SU-DHL-6 (cell line): ENCODE measurements around the gene ADAMTS17.

ENCODE experiments used
- H2AFZ ChIP-seq: fragments of 200-600 bp; sonication (generic); 2 replicates; pipeline ENCODE4 v1.6.1; 2014; ENCODE audit warnings: low read depth, mild to moderate bottlenecking, moderate library complexity, mixed read lengths, antibody characterized with exemption, low read length; ENCODE audit not compliant: severe bottlenecking
- H3F3A ChIP-seq: fragments of 200-600 bp; shearing (Covaris generic); 2 replicates; pipeline ENCODE4 v1.6.0; 2016; ENCODE audit warnings: antibody characterized with exemption, mild to moderate bottlenecking; ENCODE audit not compliant: insufficient read depth
- H3K27ac ChIP-seq: fragments of 200-600 bp; sonication (generic); 2 replicates; pipeline ENCODE4 v1.5.1; 2016; ENCODE audit warnings: low read depth, mild to moderate bottlenecking, low read length, moderate library complexity, mixed read lengths
- H3K27me3 ChIP-seq: fragments of 200-600 bp; sonication (generic), shearing (Covaris generic); 2 replicates; pipeline ENCODE4 v1.6.0; 2014; ENCODE audit warnings: mild to moderate bottlenecking, low read length
- H3K36me3 ChIP-seq: fragments of 200-600 bp; sonication (generic); 2 replicates; pipeline ENCODE4 v1.6.1; 2014; ENCODE audit warnings: mild to moderate bottlenecking, low read length, mixed read lengths
- H3K4me2 ChIP-seq: fragments of 300-600, 200-600 bp; shearing (Covaris generic), sonication (generic); 2 replicates; pipeline ENCODE4 v1.6.0; 2014; ENCODE audit warnings: low read length, low read depth, mild to moderate bottlenecking; ENCODE audit not compliant: poor library complexity, severe bottlenecking
- H3K4me3 ChIP-seq: fragments of 200-600 bp; sonication (generic); 2 replicates; pipeline ENCODE4 v1.5.1; 2014; ENCODE audit warnings: antibody characterized with exemption, low read length, mild to moderate bottlenecking, mixed read lengths; ENCODE audit not compliant: insufficient read depth, poor library complexity, severe bottlenecking
- H3K79me2 ChIP-seq: fragments of 200-600 bp; sonication (generic); 2 replicates; pipeline ENCODE4 v1.6.1; 2014; ENCODE audit warnings: mild to moderate bottlenecking, low read length, moderate library complexity; ENCODE audit not compliant: insufficient read depth
- H3K9ac ChIP-seq: fragments of 200-600 bp; sonication (generic); 2 replicates; pipeline ENCODE4 v1.7.0; 2014; ENCODE audit warnings: mild to moderate bottlenecking, low read length
- H3K9me2 ChIP-seq: fragments of 200-600 bp; sonication (generic); replicated peaks from 2 replicates; pipeline ENCODE4 v1.6.1; 2014; ENCODE audit warnings: low read length; ENCODE audit not compliant: insufficient read depth
- H3K9me3 ChIP-seq: fragments of 200-600 bp; sonication (generic); 2 replicates; pipeline ENCODE4 v1.6.1; 2014; ENCODE audit warnings: low read length, mixed read lengths; ENCODE audit not compliant: insufficient read depth
- H4K20me1 ChIP-seq: fragments of 200-600 bp; sonication (generic); 2 replicates; pipeline ENCODE4 v1.6.1; 2014; ENCODE audit warnings: low read depth, mild to moderate bottlenecking, antibody characterized with exemption, low read length, moderate library complexity, mixed read lengths
- CTCF ChIP-seq: fragments of 200-600 bp; sonication (generic); IDR thresholded peaks from one replicate; pipeline ENCODE4 v1.5.1; 2017; ENCODE audit warnings: antibody characterized with exemption, mild to moderate bottlenecking, low read length, moderate library complexity; ENCODE audit not compliant: insufficient read depth, poor library complexity, severe bottlenecking
- EZH2phosphoT487 ChIP-seq: fragments of 200-600 bp; sonication (generic), shearing (Covaris generic); conservative IDR thresholded peaks from 2 replicates; pipeline ENCODE4 v1.6.1; 2018; ENCODE audit warnings: mild to moderate bottlenecking, antibody characterized with exemption, low read length, moderate library complexity, mixed read lengths

Gene ADAMTS17

GRCh38 chr15:100307241-100308212 is 34.2 kb downstream of the ADAMTS17 start:
- Histone ChIP-seq H3K9ac (no peak overlapping the region), H2AFZ (no peak overlapping the region), H3K79me2 (no peaks in the 10 kb centered on the region), H4K20me1 (no peaks in the 10 kb centered on the region), H3K9me2 (no peaks in the 10 kb centered on the region), H3K4me2 (no peak overlapping the region), H3K36me3 (no peaks in the 10 kb centered on the region), H3K9me3 (no peaks in the 10 kb centered on the region), H3K27ac (no peak overlapping the region), H3K27me3 (no peaks in the 10 kb centered on the region), H3F3A (no peaks in the 10 kb centered on the region), H3K4me3 (no peak overlapping the region)
- TF ChIP-seq CTCF, result no peak
- no peak for TF ChIP-seq EZH2phosphoT487

- Histone ChIP-seq H3K27ac (no peak overlapping the region), H3K9me2 (no peaks in the 10 kb centered on the region), H3K9me3 (no peaks in the 10 kb centered on the region), H4K20me1 (no peaks in the 10 kb centered on the region), H3K27me3 (no peaks in the 10 kb centered on the region), H2AFZ (no peak overlapping the region), H3F3A (no peaks in the 10 kb centered on the region), H3K4me2 (no peak overlapping the region), H3K4me3 (no peak overlapping the region), H3K79me2 (no peaks in the 10 kb centered on the region), H3K9ac (no peak overlapping the region), H3K36me3 (no peaks in the 10 kb centered on the region)
- no peak for TF ChIP-seq EZH2phosphoT487
- TF ChIP-seq CTCF, result no peak
Measured at GRCh38 chr15:100306098-100306497, 35.7 kb downstream of the ADAMTS17 start.

GRCh38 chr15:100301910-100302431 is 39.8 kb downstream of the ADAMTS17 start:
- no peaks in the 10 kb centered on the region for H3K36me3 ChIP-seq
- no peaks in the 10 kb centered on the region for H4K20me1 ChIP-seq
- H2AFZ ChIP-seq, result no peak overlapping the region
- no peak overlapping the region for H3K4me2 ChIP-seq
- H3K9me2 ChIP-seq, result no peaks in the 10 kb centered on the region
- H3K79me2 ChIP-seq, result no peaks in the 10 kb centered on the region
- H3K9me3 ChIP-seq, result no peaks in the 10 kb centered on the region
- no peak overlapping the region for H3K9ac ChIP-seq
- no peak overlapping the region for H3K4me3 ChIP-seq
- TF ChIP-seq EZH2phosphoT487 (no peak), CTCF (no peak)
- no peak overlapping the region for H3K27ac ChIP-seq
- H3F3A ChIP-seq, result no peaks in the 10 kb centered on the region
- H3K27me3 ChIP-seq, result no peaks in the 10 kb centered on the region
